ENCODE data around the gene SEC24C. TPM values are rescaled to one million over a fixed set of nuclear protein-coding genes. Genes with fewer than 3 reads are reported as not detected.
"Not testable (repeated sequence)": the region's sequence is repeated elsewhere in the genome, so short reads cannot be mapped to it uniquely, and the experiment has no call there.

Gene SEC24C
- total and polyA plus RNA-seq, 2 donors, result 31.4 to 40.2 TPM

- peaks cover 20 to 22% of the 10 kb centered on the region in 2 donors for H3K36me3 ChIP-seq (ENCODE audit: control insufficient read depth in 2 of 2, insufficient read depth in 2 of 2, low read length in 1 of 2)
- H3K27ac ChIP-seq (ENCODE audit: low read depth in 1 of 2, low read length in 1 of 2), result peak overlapping the region; percentile 83 to 85
- no peaks in the 10 kb centered on the region for H3K27me3 ChIP-seq (ENCODE audit: control insufficient read depth in 2 of 2, insufficient read depth in 1 of 2, low read length in 1 of 2)
- H3K9me3 ChIP-seq (ENCODE audit: control insufficient read depth in 2 of 2, insufficient read depth in 1 of 2, low read length in 1 of 2), result no peaks in the 10 kb centered on the region
- peak overlapping the region; percentile 72 to 90 for H3K4me3 ChIP-seq (ENCODE audit: low read length in 2 of 2)
- WGBS, result under 1% methylated on average over 54 of the region's 54 CpGs
- peak in 5 of 9 donors; percentile 25 to 71 (median 54) for DNase-seq (ENCODE audit: low read depth in 6 of 9, low spot score in 9 of 9)
- H3K4me1 ChIP-seq (ENCODE audit: control insufficient read depth in 2 of 2, insufficient read depth in 2 of 2, low read length in 2 of 2), result peaks cover 15 to 25% of the 10 kb centered on the region in 2 donors
Observed at GRCh38 chr10:73785721-73786511, 41.7 kb downstream of the SEC24C start.

- H3K27ac ChIP-seq (ENCODE audit: low read depth in 1 of 2, low read length in 1 of 2), result peak overlapping the region; percentile 28 to 85
- H3K36me3 ChIP-seq (ENCODE audit: control insufficient read depth in 2 of 2, insufficient read depth in 2 of 2, low read length in 1 of 2), result peaks cover 26 to 28% of the 10 kb centered on the region in 2 donors
- peaks cover 12 to 21% of the 10 kb centered on the region in 2 donors for H3K4me1 ChIP-seq (ENCODE audit: control insufficient read depth in 2 of 2, insufficient read depth in 2 of 2, low read length in 2 of 2)
- H3K27me3 ChIP-seq (ENCODE audit: control insufficient read depth in 2 of 2, insufficient read depth in 1 of 2, low read length in 1 of 2), result no peaks in the 10 kb centered on the region
- DNase-seq (ENCODE audit: low read depth in 6 of 9, low spot score in 9 of 9), result no peak
- peak overlapping the region; percentile 72 to 90 for H3K4me3 ChIP-seq (ENCODE audit: low read length in 2 of 2)
- WGBS, result 4% methylated on average over 2 of the region's 2 CpGs
- no peaks in the 10 kb centered on the region for H3K9me3 ChIP-seq (ENCODE audit: control insufficient read depth in 2 of 2, insufficient read depth in 1 of 2, low read length in 1 of 2)
Observed at GRCh38 chr10:73786512-73786885, 42.3 kb downstream of the SEC24C start.

- H3K4me1 ChIP-seq (ENCODE audit: control insufficient read depth in 2 of 2, insufficient read depth in 2 of 2, low read length in 2 of 2), result peaks cover 12 to 21% of the 10 kb centered on the region in 2 donors
- peaks cover 32 to 35% of the 10 kb centered on the region in 2 donors for H3K36me3 ChIP-seq (ENCODE audit: control insufficient read depth in 2 of 2, insufficient read depth in 2 of 2, low read length in 1 of 2)
- 94% methylated on average over 21 of the region's 21 CpGs for WGBS
- DNase-seq (ENCODE audit: low read depth in 6 of 9, low spot score in 9 of 9); H3K4me3 ChIP-seq (ENCODE audit: low read length in 2 of 2); H3K27ac ChIP-seq (ENCODE audit: low read depth in 1 of 2, low read length in 1 of 2); H3K9me3 ChIP-seq (ENCODE audit: control insufficient read depth in 2 of 2, insufficient read depth in 1 of 2, low read length in 1 of 2); H3K27me3 ChIP-seq (ENCODE audit: control insufficient read depth in 2 of 2, insufficient read depth in 1 of 2, low read length in 1 of 2): not testable (repeated sequence)
Observed at GRCh38 chr10:73787031-73787800, 43.0 kb downstream of the SEC24C start.

- H3K27ac ChIP-seq (ENCODE audit: low read depth in 1 of 2, low read length in 1 of 2), result no peak overlapping the region
- no peaks in the 10 kb centered on the region for H3K9me3 ChIP-seq (ENCODE audit: control insufficient read depth in 2 of 2, insufficient read depth in 1 of 2, low read length in 1 of 2)
- WGBS, result 96% methylated on average over 17 of the region's 17 CpGs
- H3K4me1 ChIP-seq (ENCODE audit: control insufficient read depth in 2 of 2, insufficient read depth in 2 of 2, low read length in 2 of 2), result peaks cover 7 to 15% of the 10 kb centered on the region in 2 donors
- no peak overlapping the region for H3K4me3 ChIP-seq (ENCODE audit: low read length in 2 of 2)
- H3K27me3 ChIP-seq (ENCODE audit: control insufficient read depth in 2 of 2, insufficient read depth in 1 of 2, low read length in 1 of 2), result no peaks in the 10 kb centered on the region
- H3K36me3 ChIP-seq (ENCODE audit: control insufficient read depth in 2 of 2, insufficient read depth in 2 of 2, low read length in 1 of 2), result peaks cover 51 to 54% of the 10 kb centered on the region in 2 donors
- DNase-seq (ENCODE audit: low read depth in 6 of 9, low spot score in 9 of 9), result no peak
Observed at GRCh38 chr10:73788864-73789658, 44.9 kb downstream of the SEC24C start.

GRCh38 chr10:73789659-73790055, 45.5 kb downstream of the SEC24C start:
- Histone ChIP-seq H3K9me3 (ENCODE audit: control insufficient read depth in 2 of 2, insufficient read depth in 1 of 2, low read length in 1 of 2) (no peaks in the 10 kb centered on the region), H3K4me1 (ENCODE audit: control insufficient read depth in 2 of 2, insufficient read depth in 2 of 2, low read length in 2 of 2) (peaks cover 7 to 15% of the 10 kb centered on the region in 2 donors), H3K27me3 (ENCODE audit: control insufficient read depth in 2 of 2, insufficient read depth in 1 of 2, low read length in 1 of 2) (no peaks in the 10 kb centered on the region), H3K36me3 (ENCODE audit: control insufficient read depth in 2 of 2, insufficient read depth in 2 of 2, low read length in 1 of 2) (peaks cover 57 to 60% of the 10 kb centered on the region in 2 donors), H3K27ac (ENCODE audit: low read depth in 1 of 2, low read length in 1 of 2) (no peak overlapping the region), H3K4me3 (ENCODE audit: low read length in 2 of 2) (no peak overlapping the region)
- 97% methylated on average over 10 of the region's 10 CpGs for WGBS
- no peak for DNase-seq (ENCODE audit: low read depth in 6 of 9, low spot score in 9 of 9)

GRCh38 chr10:73790886-73791625, 46.9 kb downstream of the SEC24C start:
- DNase-seq (ENCODE audit: low read depth in 6 of 9, low spot score in 9 of 9), result no peak
- peaks cover 7 to 11% of the 10 kb centered on the region in 2 donors for H3K4me1 ChIP-seq (ENCODE audit: control insufficient read depth in 2 of 2, insufficient read depth in 2 of 2, low read length in 2 of 2)
- 98% methylated on average over 22 of the region's 22 CpGs for WGBS
- no peaks in the 10 kb centered on the region for H3K9me3 ChIP-seq (ENCODE audit: control insufficient read depth in 2 of 2, insufficient read depth in 1 of 2, low read length in 1 of 2)
- no peak overlapping the region for H3K4me3 ChIP-seq (ENCODE audit: low read length in 2 of 2)
- H3K36me3 ChIP-seq (ENCODE audit: control insufficient read depth in 2 of 2, insufficient read depth in 2 of 2, low read length in 1 of 2), result peaks cover 62 to 70% of the 10 kb centered on the region in 2 donors
- no peaks in the 10 kb centered on the region for H3K27me3 ChIP-seq (ENCODE audit: control insufficient read depth in 2 of 2, insufficient read depth in 1 of 2, low read length in 1 of 2)
- no peak overlapping the region for H3K27ac ChIP-seq (ENCODE audit: low read depth in 1 of 2, low read length in 1 of 2)

- peaks cover 0 to 3% of the 10 kb centered on the region in 2 donors for H3K4me1 ChIP-seq (ENCODE audit: control insufficient read depth in 2 of 2, insufficient read depth in 2 of 2, low read length in 2 of 2)
- H3K27ac ChIP-seq (ENCODE audit: low read depth in 1 of 2, low read length in 1 of 2), result no peak overlapping the region
- WGBS, result 97% methylated on average over 26 of the region's 26 CpGs
- H3K27me3 ChIP-seq (ENCODE audit: control insufficient read depth in 2 of 2, insufficient read depth in 1 of 2, low read length in 1 of 2), result no peaks in the 10 kb centered on the region
- no peaks in the 10 kb centered on the region for H3K9me3 ChIP-seq (ENCODE audit: control insufficient read depth in 2 of 2, insufficient read depth in 1 of 2, low read length in 1 of 2)
- no peak for DNase-seq (ENCODE audit: low read depth in 6 of 9, low spot score in 9 of 9)
- H3K36me3 ChIP-seq (ENCODE audit: control insufficient read depth in 2 of 2, insufficient read depth in 2 of 2, low read length in 1 of 2), result peaks cover 68 to 77% of the 10 kb centered on the region in 2 donors
- H3K4me3 ChIP-seq (ENCODE audit: low read length in 2 of 2), result no peak overlapping the region
Observed at GRCh38 chr10:73791871-73792400, 47.8 kb downstream of the SEC24C start.

- H3K4me1 ChIP-seq (ENCODE audit: control insufficient read depth in 2 of 2, insufficient read depth in 2 of 2, low read length in 2 of 2), result no peaks in the 10 kb centered on the region
- WGBS, result 98% methylated on average over 5 of the region's 5 CpGs
- no peak overlapping the region for H3K4me3 ChIP-seq (ENCODE audit: low read length in 2 of 2)
- no peaks in the 10 kb centered on the region for H3K27me3 ChIP-seq (ENCODE audit: control insufficient read depth in 2 of 2, insufficient read depth in 1 of 2, low read length in 1 of 2)
- H3K36me3 ChIP-seq (ENCODE audit: control insufficient read depth in 2 of 2, insufficient read depth in 2 of 2, low read length in 1 of 2), result peaks cover 83 to 93% of the 10 kb centered on the region in 2 donors
- H3K27ac ChIP-seq (ENCODE audit: low read depth in 1 of 2, low read length in 1 of 2), result no peak overlapping the region
- H3K9me3 ChIP-seq (ENCODE audit: control insufficient read depth in 2 of 2, insufficient read depth in 1 of 2, low read length in 1 of 2), result no peaks in the 10 kb centered on the region
- DNase-seq (ENCODE audit: low read depth in 6 of 9, low spot score in 9 of 9), result no peak
Observed at GRCh38 chr10:73793456-73793855, 49.3 kb downstream of the SEC24C start.
